HepG2 (cell line): ENCODE results near the gene ELAVL3. TPM values are rescaled to one million over a fixed set of nuclear protein-coding genes. Genes with fewer than 3 reads are reported as not detected.

Experiments
- AGO2 ChIP-seq: fragments of 200-400 bp; formaldehyde crosslinking; optimal IDR thresholded peaks from 2 replicates; pipeline ENCODE3; 2017; ENCODE audit warnings: mild to moderate bottlenecking, low read depth, low read length, moderate library complexity
- ARID3A ChIP-seq: IDR thresholded peaks from 2 replicates; pipeline ENCODE4 v1.6.1; 2012; ENCODE audit warnings: low read depth, low read length, improper control_type of control experiment
- ARNT2 ChIP-seq: sonication (generic); formaldehyde crosslinking; IDR thresholded peaks from 2 replicates; pipeline ENCODE4 v1.8.0; 2022; ENCODE audit warnings: mild to moderate bottlenecking, low read depth, missing genetic modification reagents, moderate library complexity
- HMG20A ChIP-seq: IDR thresholded peaks from 2 replicates; pipeline ENCODE4 v1.6.1; 2016; ENCODE audit warnings: borderline replicate concordance
- MBD4 ChIP-seq: IDR thresholded peaks from 2 replicates; pipeline ENCODE4 v1.6.1; 2012; ENCODE audit warnings: low read length, inconsistent platforms, borderline replicate concordance
- MED8 ChIP-seq: sonication (generic); formaldehyde crosslinking; IDR thresholded peaks from 2 replicates; pipeline ENCODE4 v1.8.1; 2023; ENCODE audit warnings: mild to moderate bottlenecking, missing genetic modification reagents; ENCODE audit not compliant: insufficient replicate concordance
- MEIS1 ChIP-seq: sonication (generic); formaldehyde crosslinking; IDR thresholded peaks from 2 replicates; pipeline ENCODE4 v1.9.0; 2021; ENCODE audit warnings: mild to moderate bottlenecking, missing genetic modification reagents, moderate library complexity, borderline replicate concordance
- NCOA5 ChIP-seq: sonication (generic); formaldehyde crosslinking; IDR thresholded peaks from 2 replicates; pipeline ENCODE4 v1.4.0; 2020; ENCODE audit warnings: missing genetic modification reagents
- PAWR ChIP-seq: sonication (generic); formaldehyde crosslinking; IDR thresholded peaks from 2 replicates; pipeline ENCODE4 v1.4.0; 2020; ENCODE audit warnings: missing genetic modification reagents, mild to moderate bottlenecking, borderline replicate concordance
- PHF20 ChIP-seq: sonication (generic); formaldehyde crosslinking; IDR thresholded peaks from 2 replicates; pipeline ENCODE4 v1.5.0; 2020; ENCODE audit warnings: mild to moderate bottlenecking, missing genetic modification reagents
- PRDM15 ChIP-seq: sonication (generic); formaldehyde crosslinking; IDR thresholded peaks from 2 replicates; pipeline ENCODE4 v1.4.0; 2020; ENCODE audit warnings: missing genetic modification reagents
- REL ChIP-seq: sonication (generic); formaldehyde crosslinking; conservative IDR thresholded peaks from 2 replicates; pipeline ENCODE4 v1.8.0; 2022; ENCODE audit warnings: mild to moderate bottlenecking, missing genetic modification reagents, moderate library complexity
- SKIL ChIP-seq: sonication (generic); formaldehyde crosslinking; IDR thresholded peaks from 2 replicates; pipeline ENCODE4 v1.8.0; 2022; ENCODE audit warnings: missing genetic modification reagents, mild to moderate bottlenecking, moderate library complexity, borderline replicate concordance
- SNRNP70 ChIP-seq: fragments of 200-400 bp; formaldehyde crosslinking; IDR thresholded peaks from 2 replicates; pipeline ENCODE4 v1.6.1; 2017; ENCODE audit warnings: mild to moderate bottlenecking, low read depth, low read length, moderate library complexity
- STAT5B ChIP-seq: sonication (generic); formaldehyde crosslinking; IDR thresholded peaks from 2 replicates; pipeline ENCODE4 v1.4.0; 2020; ENCODE audit warnings: missing genetic modification reagents
- ZNF264 ChIP-seq: sonication (generic); formaldehyde crosslinking; IDR thresholded peaks from 2 replicates; pipeline ENCODE4 v1.4.0; 2020; ENCODE audit warnings: missing genetic modification reagents
- ZNF432 ChIP-seq: sonication (generic); formaldehyde crosslinking; IDR thresholded peaks from 2 replicates; pipeline ENCODE4 v1.5.0; 2020; ENCODE audit warnings: missing genetic modification reagents, mild to moderate bottlenecking, borderline replicate concordance
- ZNF652 ChIP-seq: IDR thresholded peaks from 2 replicates; pipeline ENCODE4 v1.6.1; 2016; ENCODE audit warnings: low read depth, borderline replicate concordance
- ZNF678 ChIP-seq: sonication (generic); formaldehyde crosslinking; IDR thresholded peaks from 2 replicates; pipeline ENCODE4 v1.4.0; 2020; ENCODE audit warnings: mild to moderate bottlenecking, missing genetic modification reagents
- ZNF724P ChIP-seq: sonication (generic); formaldehyde crosslinking; IDR thresholded peaks from 2 replicates; pipeline ENCODE4 v1.8.0; 2022; ENCODE audit warnings: missing genetic modification reagents, borderline replicate concordance
- ZNF740 ChIP-seq: sonication (generic); formaldehyde crosslinking; IDR thresholded peaks from 2 replicates; pipeline ENCODE4 v1.4.0; 2020; ENCODE audit warnings: missing genetic modification reagents
- polyA plus RNA-seq, 8 experiments: library from polyadenylated mRNA; depleted of rRNA in 3 of 8; stranded (reverse) in 7 of 8; unstranded in 1 of 8; fragments of >200 nt; fragmentation: Illumina TruSeq in 4 of 8; extraction: Trizol in 4 of 8; gene quantifications; 2 replicates each; pipeline versions ENCODE4 v1.2.1 to v1.2.3, GENCODE V29; 2011 to 2016; ENCODE audit warnings: low read depth in 4 of 8, missing spikeins in 1 of 8, mixed read lengths in 1 of 8; ENCODE audit not compliant: insufficient read depth in 1 of 8
- total RNA-seq, 5 experiments: library from RNA; depleted of rRNA; stranded (reverse); fragments of >200 nt; fragmentation: Illumina TruSeq; extraction: Trizol; gene quantifications; 2 replicates each; pipeline ENCODE4 v1.2.3, GENCODE V29; 2016; ENCODE audit warnings: low read depth in 1 of 5

The ELAVL3 gene
- total and polyA plus RNA-seq, 2 of the 13 experiments (the other 11 are each of a cell fraction or from before 2014, with no cell fraction given) = 0.03 TPM; not detected in 1

- 0 out of 2 replicates have a peak, but pooled peaks have one; percentile 41 for TF ChIP-seq STAT5B (CRISPR knock-in tag)
- peak; percentile 34; the same call in 1 of the 2 replicates for TF ChIP-seq ARID3A
- no peak for TF ChIP-seq MBD4
- no peak for TF ChIP-seq PRDM15
- peak; percentile 37 for TF ChIP-seq AGO2
- TF ChIP-seq PAWR (CRISPR knock-in tag) = no peak
- TF ChIP-seq REL (CRISPR knock-in tag) = no peak
- no peak; the same call in 1 of the 2 replicates for TF ChIP-seq MEIS1 (CRISPR knock-in tag)
- TF ChIP-seq ZNF678 (CRISPR knock-in tag) = no peak
- TF ChIP-seq ZNF432 = no peak
- TF ChIP-seq PHF20 (CRISPR knock-in tag) = peak; percentile 97
- no peak for TF ChIP-seq ZNF724P (CRISPR knock-in tag)
- TF ChIP-seq SNRNP70 = no peak
- TF ChIP-seq MED8 = no peak
- 0 out of 2 replicates have a peak, but pooled peaks have one; percentile 9 for TF ChIP-seq ZNF652 (CRISPR knock-in tag)
- TF ChIP-seq HMG20A = no peak
- 0 out of 2 replicates have a peak, but pooled peaks have one; percentile 8 for TF ChIP-seq SKIL (CRISPR knock-in tag)
- TF ChIP-seq ZNF264 (CRISPR knock-in tag) = no peak
- no peak for TF ChIP-seq NCOA5 (CRISPR knock-in tag)
- TF ChIP-seq ZNF740 (CRISPR knock-in tag) = no peak
- TF ChIP-seq ARNT2 (CRISPR knock-in tag) = 0 out of 2 replicates have a peak, but pooled peaks have one; percentile 23
These were observed 47.9 kb upstream of the ELAVL3 start, which contains the start of gene ECSIT (continued) for GRCh38 chr19:11528551-11529341.
